Spinal cord (tissue), 10 donors: ENCODE measurements around the gene OSBP2. TPM values are rescaled to one million over a fixed set of nuclear protein-coding genes. Genes with fewer than 3 reads are reported as not detected.

Experiments
- DNase-seq, 6 donors: peaks; one replicate each; pipeline versions ENCODE4 v3.0.0 to v3.0.0-alpha.2; 2013 to 2015; ENCODE audit warnings: low spot score in 6 of 6, low read depth in 4 of 6
- H3K27ac ChIP-seq: one replicate; pipeline ENCODE4 v1.5.1; 2013; ENCODE audit warnings: low read depth, low read length, control low read depth
- H3K27me3 ChIP-seq: one replicate; pipeline ENCODE4 v1.6.1; 2013; ENCODE audit warnings: low read length; ENCODE audit not compliant: control insufficient read depth, insufficient read depth
- H3K36me3 ChIP-seq: one replicate; pipeline ENCODE4 v1.6.1; 2013; ENCODE audit warnings: low read length; ENCODE audit not compliant: control insufficient read depth, insufficient read depth
- H3K4me1 ChIP-seq: one replicate; pipeline ENCODE4 v1.6.1; 2013; ENCODE audit warnings: low read length; ENCODE audit not compliant: control insufficient read depth, insufficient read depth
- H3K4me3 ChIP-seq: one replicate; pipeline ENCODE4 v1.5.1; 2013; ENCODE audit warnings: low read depth, low read length, control low read depth
- H3K9me3 ChIP-seq: one replicate; pipeline ENCODE4 v1.6.1; 2013; ENCODE audit warnings: low read length; ENCODE audit not compliant: control insufficient read depth, insufficient read depth
- WGBS: methylation state at CpG from one replicate; pipeline ENCODE4 v1.1.5; 2013; ENCODE audit warnings: missing lambda C conversion rate; ENCODE audit not compliant: insufficient coverage; 5-methylcytosine and 5-hydroxymethylcytosine counted together
- polyA plus RNA-seq, 2 donors: library from polyadenylated mRNA; unstranded; fragments of 120-200 nt; gene quantifications; one replicate each; pipeline ENCODE4 v1.2.1, GENCODE V29; 2013; ENCODE audit not compliant: insufficient read length in 2 of 2
- total RNA-seq, 2 donors: library from RNA; depleted of rRNA in 1 of 2; stranded (reverse); fragments of 120-200 nt in 1 of 2; fragments of >200 nt in 1 of 2; gene quantifications; one replicate each; pipeline versions ENCODE4 v1.2.3 to v1.2.4, GENCODE V29; 2013 to 2014
- donor health status: healthy.

OSBP2 gene
- total and polyA plus RNA-seq, 4 donors: 20.7 to 25.0 (median 22.4) TPM

- peaks cover 6% of the 10 kb centered on the region for H3K4me1 ChIP-seq
- DNase-seq: peak in 1 of 6 donors; percentile 40
- no peaks in the 10 kb centered on the region for H3K27me3 ChIP-seq
- no peak overlapping the region for H3K27ac ChIP-seq
- no peaks in the 10 kb centered on the region for H3K9me3 ChIP-seq
- WGBS: 50% methylated on average over 1 of the region's 3 CpGs
- H3K4me3 ChIP-seq: no peak overlapping the region
- peaks cover 16% of the 10 kb centered on the region for H3K36me3 ChIP-seq
Observed at GRCh38 chr22:30655532-30655931, 39.1 kb upstream of the OSBP2 start.

- Histone ChIP-seq H3K27ac (no peak overlapping the region), H3K4me1 (peaks cover 4% of the 10 kb centered on the region), H3K27me3 (no peaks in the 10 kb centered on the region), H3K9me3 (no peaks in the 10 kb centered on the region), H3K4me3 (no peak overlapping the region), H3K36me3 (peaks cover 29% of the 10 kb centered on the region)
- DNase-seq: peak in 1 of 6 donors; percentile 19
- WGBS: 56% methylated on average over 1 of the region's 4 CpGs
Observed at GRCh38 chr22:30662040-30662439, 32.6 kb upstream of the OSBP2 start.

DNA sequence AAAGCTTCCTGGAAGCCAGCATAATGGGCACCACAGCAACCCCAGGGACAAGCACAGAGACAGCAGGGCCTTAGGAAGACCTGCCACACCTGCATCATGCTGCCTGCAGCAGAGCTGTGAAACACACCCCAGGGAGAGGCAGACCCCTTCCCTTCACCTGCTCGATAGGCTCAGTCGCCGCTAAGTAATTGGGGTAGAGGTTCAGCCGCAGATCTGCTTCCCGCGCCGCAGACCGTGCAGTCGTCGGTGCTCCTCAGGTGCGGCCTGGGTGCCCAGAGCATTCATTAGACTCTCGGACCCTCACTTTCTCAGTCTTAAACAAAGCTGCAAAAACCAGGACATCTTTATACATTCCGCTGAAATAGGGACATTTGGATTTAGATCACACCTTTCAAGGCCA lies 29.9 kb upstream of the OSBP2 start:
- Histone ChIP-seq H3K27me3 (no peaks in the 10 kb centered on the region), H3K27ac (no peak overlapping the region), H3K4me1 (peaks cover 14% of the 10 kb centered on the region), H3K4me3 (no peak overlapping the region), H3K9me3 (no peaks in the 10 kb centered on the region), H3K36me3 (peaks cover 24% of the 10 kb centered on the region)
- no peak for DNase-seq
- WGBS: 97% methylated on average over 10 of the region's 13 CpGs

- Histone ChIP-seq H3K4me3 (no peak overlapping the region), H3K9me3 (no peaks in the 10 kb centered on the region), H3K36me3 (peaks cover 24% of the 10 kb centered on the region), H3K27ac (no peak overlapping the region), H3K27me3 (no peaks in the 10 kb centered on the region), H3K4me1 (peaks cover 14% of the 10 kb centered on the region)
- no peak for DNase-seq
- 77% methylated on average over 1 of the region's 2 CpGs for WGBS
Observed at GRCh38 chr22:30665266-30665665, 29.4 kb upstream of the OSBP2 start.

DNA sequence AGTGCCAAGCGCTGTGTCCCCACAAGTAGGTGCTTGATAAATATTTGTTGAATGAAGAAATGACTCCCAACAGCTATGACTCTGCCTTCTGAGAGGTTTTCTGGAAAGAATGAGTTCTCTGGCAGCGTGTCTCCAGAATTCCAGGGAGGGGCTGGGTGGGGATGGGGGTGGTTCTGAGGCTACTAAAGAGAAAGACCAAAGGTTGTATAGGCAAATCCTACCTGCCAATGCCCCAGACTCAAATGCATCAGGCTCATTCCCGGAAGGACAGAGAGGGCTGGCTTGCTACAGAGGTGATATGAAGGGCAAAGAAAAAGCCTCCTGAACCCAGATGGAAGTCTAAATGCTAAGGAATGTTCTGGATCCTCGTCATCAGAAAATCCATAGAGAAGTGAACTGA lies 28.9 kb upstream of the OSBP2 start:
- peaks cover 14% of the 10 kb centered on the region for H3K4me1 ChIP-seq
- DNase-seq: no peak

GRCh38 chr22:30667107-30667493 lies 27.6 kb upstream of the OSBP2 start:
- 1% methylated on average over 15 of the region's 18 CpGs for WGBS
- Histone ChIP-seq H3K9me3 (no peaks in the 10 kb centered on the region), H3K27me3 (no peaks in the 10 kb centered on the region), H3K27ac (peak overlapping the region; percentile 3), H3K36me3 (peaks cover 23% of the 10 kb centered on the region), H3K4me3 (peak overlapping the region; percentile 70), H3K4me1 (peaks cover 14% of the 10 kb centered on the region)
- DNase-seq: no peak

More for the DNA sequence above, 28.9 kb upstream of the OSBP2 start:
- no peak overlapping the region for H3K4me3 ChIP-seq
- no peaks in the 10 kb centered on the region for H3K9me3 ChIP-seq
- H3K27me3 ChIP-seq: no peaks in the 10 kb centered on the region
- no peak overlapping the region for H3K27ac ChIP-seq
- peaks cover 24% of the 10 kb centered on the region for H3K36me3 ChIP-seq
- WGBS: 82% methylated on average over 3 of the region's 4 CpGs

DNA sequence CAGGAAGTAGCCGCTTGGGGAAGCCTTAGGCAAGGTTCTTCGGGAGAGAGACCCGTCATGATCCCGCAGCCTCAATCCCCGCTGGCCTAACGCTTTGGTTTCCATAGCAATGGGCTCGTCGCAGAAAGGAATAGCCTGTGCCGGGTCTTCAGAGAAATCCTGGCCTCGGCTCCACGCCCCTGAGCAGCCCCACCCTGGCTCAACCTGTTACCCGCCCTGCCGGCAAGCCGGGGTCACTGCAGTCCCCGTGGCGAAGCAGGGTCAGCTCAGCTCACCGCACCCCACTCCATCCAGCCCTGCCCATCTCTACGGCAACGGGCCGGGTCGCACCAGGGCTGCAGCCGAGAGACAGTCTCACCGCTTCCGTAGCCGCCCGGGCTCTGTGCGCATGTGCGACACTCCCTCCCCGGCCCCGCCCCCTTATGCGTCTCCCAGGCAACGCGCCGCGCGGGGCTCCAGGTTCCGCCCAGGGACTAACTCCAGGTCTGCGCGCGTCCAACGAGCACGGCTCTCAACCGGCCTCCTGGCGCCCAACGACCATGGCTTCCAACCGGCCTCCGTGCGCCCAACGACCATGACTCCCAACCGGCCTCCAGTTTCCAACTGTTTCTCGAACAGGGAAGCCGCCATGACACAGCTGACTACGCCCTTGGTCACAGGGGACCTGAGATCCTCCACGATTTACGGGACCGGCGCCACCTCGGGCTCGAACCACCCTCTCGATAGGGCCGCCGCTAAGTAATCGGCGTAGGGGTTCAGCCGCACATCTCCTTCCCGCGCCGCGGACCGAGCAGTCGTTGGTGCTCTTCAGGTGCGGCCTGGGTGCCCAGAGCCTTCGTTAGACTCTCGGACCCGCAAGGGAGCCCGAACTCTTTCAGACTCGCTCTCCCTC lies 26.9 kb upstream of the OSBP2 start, which contains the start of gene DUSP18:
DUSP18 (minus strand) TSS at position 382 of the 892 bp plus-strand sequence. CDS start 3,872 bp downstream, outside the sequence.
- Histone ChIP-seq H3K36me3 (peaks cover 17% of the 10 kb centered on the region), H3K4me1 (peaks cover 14% of the 10 kb centered on the region), H3K27ac (peak within 1 kb of the TSS; percentile 3), H3K4me3 (peak within 1 kb of the TSS; percentile 70), H3K27me3 (no peaks in the 10 kb centered on the region), H3K9me3 (no peaks in the 10 kb centered on the region)
- WGBS: under 1% methylated on average over 77 of the region's 77 CpGs
- peak; percentile 79 to 97 (median 86) for DNase-seq

DNA sequence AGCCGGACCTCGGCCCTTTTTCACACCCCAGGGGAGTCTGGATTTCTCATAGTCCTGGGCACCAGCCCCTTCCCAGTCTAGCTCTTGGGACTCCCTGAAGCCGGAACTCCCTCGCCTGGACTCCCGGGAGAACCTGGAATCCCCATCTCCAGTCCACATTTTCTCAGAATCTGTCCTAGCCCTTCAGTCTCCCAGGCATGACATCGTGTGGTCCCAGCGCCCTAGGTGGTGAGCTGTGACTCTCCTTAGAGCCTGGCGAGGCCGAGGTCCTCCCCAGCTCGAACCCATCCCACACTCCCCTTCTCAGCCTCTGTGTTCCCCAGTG lies 26.3 kb upstream of the OSBP2 start:
- Histone ChIP-seq H3K36me3 (peaks cover 11% of the 10 kb centered on the region), H3K4me1 (peaks cover 14% of the 10 kb centered on the region), H3K9me3 (no peaks in the 10 kb centered on the region), H3K27ac (peak overlapping the region; percentile 1), H3K4me3 (peak overlapping the region; percentile 70), H3K27me3 (no peaks in the 10 kb centered on the region)
- DNase-seq: no peak
- 11% methylated on average over 9 of the region's 10 CpGs for WGBS

GRCh38 chr22:30671071-30671470 lies 23.6 kb upstream of the OSBP2 start:
- no peak overlapping the region for H3K27ac ChIP-seq
- no peaks in the 10 kb centered on the region for H3K36me3 ChIP-seq
- no peaks in the 10 kb centered on the region for H3K27me3 ChIP-seq
- no peak for DNase-seq
- no peak overlapping the region for H3K4me3 ChIP-seq
- no peaks in the 10 kb centered on the region for H3K9me3 ChIP-seq
- H3K4me1 ChIP-seq: peaks cover 13% of the 10 kb centered on the region
- 57% methylated on average over 1 of the region's 3 CpGs for WGBS

DNA sequence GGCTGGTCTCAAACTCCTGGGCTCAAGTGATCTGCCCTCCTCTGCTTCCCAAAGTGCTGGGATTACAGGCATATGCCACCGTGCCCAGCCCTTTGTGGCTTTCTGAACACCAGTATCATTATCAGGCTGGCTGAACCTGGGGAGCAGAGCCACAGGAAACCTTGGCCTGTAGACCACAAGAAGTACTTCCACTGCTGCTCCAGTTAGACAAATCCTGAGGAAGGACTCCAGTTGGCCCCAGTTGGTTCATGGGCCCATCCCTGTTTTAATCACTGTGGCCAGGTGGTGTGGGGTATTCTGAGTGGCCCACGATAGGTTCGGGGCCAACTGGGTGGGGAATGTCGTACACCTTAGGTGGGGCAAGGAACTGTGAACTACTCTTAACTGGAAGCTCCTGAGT lies 21.5 kb upstream of the OSBP2 start:
- Histone ChIP-seq H3K4me3 (no peak overlapping the region), H3K27ac (no peak overlapping the region), H3K27me3 (no peaks in the 10 kb centered on the region), H3K4me1 (peaks cover 8% of the 10 kb centered on the region), H3K36me3 (no peaks in the 10 kb centered on the region), H3K9me3 (no peaks in the 10 kb centered on the region)
- 96% methylated on average over 4 of the region's 4 CpGs for WGBS
- DNase-seq: no peak
